HUES6 (cell line): Measurements from ENCODE around the gene IL1R1.
"Not testable (repeated sequence)": the region's sequence is repeated elsewhere in the genome, so short reads cannot be mapped to it uniquely, and the experiment has no call there.

Source experiments
- H3K27ac ChIP-seq: 2 replicates; pipeline ENCODE4 v1.7.0; 2013; ENCODE audit warnings: low read depth, mild to moderate bottlenecking, low read length, inconsistent platforms
- H3K27me3 ChIP-seq: 2 replicates; pipeline ENCODE4 v1.6.1; 2013; ENCODE audit warnings: low read length; ENCODE audit not compliant: control insufficient read depth, insufficient read depth
- H3K36me3 ChIP-seq: 2 replicates; pipeline ENCODE4 v1.6.1; 2013; ENCODE audit warnings: low read length; ENCODE audit not compliant: control insufficient read depth, insufficient read depth
- H3K4me1 ChIP-seq: 2 replicates; pipeline ENCODE4 v1.6.1; 2013; ENCODE audit warnings: low read length; ENCODE audit not compliant: control insufficient read depth, insufficient read depth
- H3K4me3 ChIP-seq: 2 replicates; pipeline ENCODE4 v1.5.1; 2013; ENCODE audit warnings: low read depth, low read length
- H3K9ac ChIP-seq: one replicate; pipeline ENCODE4 v1.6.1; 2013; ENCODE audit warnings: mild to moderate bottlenecking, low read length
- H3K9me3 ChIP-seq: 2 replicates; pipeline ENCODE4 v1.6.1; 2013; ENCODE audit warnings: low read depth, low read length; ENCODE audit not compliant: control insufficient read depth, insufficient read depth

The IL1R1 gene

DNA sequence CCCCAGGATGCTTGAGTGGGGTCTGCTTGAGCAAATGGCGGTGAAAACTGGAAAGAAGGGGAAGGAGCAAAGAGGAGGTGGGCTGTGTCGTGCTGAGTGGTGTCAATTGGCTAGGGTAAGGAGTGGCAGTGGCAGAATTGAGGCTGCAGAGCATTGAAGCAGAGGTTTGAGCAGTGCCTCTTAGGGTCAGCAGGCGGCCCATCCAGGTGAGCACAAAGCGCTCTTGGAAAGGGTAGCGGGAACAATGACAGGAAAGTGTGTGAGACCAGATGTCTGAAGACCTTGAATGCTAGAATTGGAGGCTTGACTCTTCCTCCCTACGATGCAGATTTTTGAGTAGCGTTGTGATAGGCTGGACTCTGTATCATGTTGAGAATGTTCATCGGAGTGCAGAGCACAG, 39.3 kb upstream of the IL1R1 start:
- no peak overlapping the region for H3K9ac ChIP-seq
- 0 out of 2 replicates have a peak, but pooled peaks cover 5% of the 10 kb centered on the region for H3K9me3 ChIP-seq
- H3K4me3 ChIP-seq, result no peak overlapping the region
- H3K27ac ChIP-seq, result no peak overlapping the region
- H3K27me3 ChIP-seq, result no peaks in the 10 kb centered on the region
- no peaks in the 10 kb centered on the region for H3K4me1 ChIP-seq
- no peaks in the 10 kb centered on the region for H3K36me3 ChIP-seq

DNA sequence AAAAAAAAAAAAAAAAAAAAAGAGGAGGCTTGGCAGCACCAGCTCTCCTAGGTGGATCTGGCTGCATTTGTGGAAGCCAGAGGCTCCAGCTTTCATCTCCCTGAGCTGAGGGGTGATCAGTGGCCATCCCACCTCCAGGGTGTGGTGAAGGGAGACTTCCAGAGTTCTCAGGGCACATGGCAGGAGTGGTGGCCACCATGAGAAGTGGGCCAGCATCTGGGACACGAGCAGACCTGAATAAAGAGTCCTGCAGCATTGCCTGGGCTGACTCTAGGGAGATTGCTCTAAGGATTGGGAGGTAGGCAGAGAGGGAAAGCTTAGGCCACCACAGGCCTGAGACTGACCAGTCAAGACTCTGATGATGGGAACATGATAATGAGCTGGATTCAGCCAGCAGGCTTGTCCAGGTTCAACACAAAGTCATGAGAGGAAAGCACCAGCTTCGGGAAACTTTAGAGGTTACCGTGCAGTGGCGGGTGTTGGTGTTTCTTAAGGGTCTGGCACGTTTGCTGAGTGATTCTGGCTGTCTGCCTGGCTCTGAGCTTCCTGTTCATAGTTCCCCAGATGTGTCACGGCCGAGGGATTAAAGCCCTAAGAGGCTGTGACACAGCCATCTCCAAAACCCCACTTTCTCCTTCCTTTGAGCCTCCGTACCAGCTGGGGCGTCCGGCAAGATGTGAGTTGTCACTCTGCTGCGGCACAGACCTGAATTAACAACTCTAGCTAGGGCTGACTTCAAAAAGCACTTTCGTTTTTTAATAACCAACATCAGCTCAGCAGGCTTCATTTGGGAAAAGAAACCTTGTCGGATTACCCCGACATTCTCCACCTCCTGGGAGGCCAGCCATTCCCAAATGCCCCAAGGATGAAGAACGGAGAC, 38.3 kb upstream of the IL1R1 start:
- Histone ChIP-seq H3K36me3 (no peaks in the 10 kb centered on the region), H3K27ac (no peak overlapping the region), H3K4me3 (no peak overlapping the region), H3K4me1 (no peaks in the 10 kb centered on the region), H3K9me3 (0 out of 2 replicates have a peak, but pooled peaks cover 5% of the 10 kb centered on the region), H3K27me3 (no peaks in the 10 kb centered on the region), H3K9ac (no peak overlapping the region)

DNA sequence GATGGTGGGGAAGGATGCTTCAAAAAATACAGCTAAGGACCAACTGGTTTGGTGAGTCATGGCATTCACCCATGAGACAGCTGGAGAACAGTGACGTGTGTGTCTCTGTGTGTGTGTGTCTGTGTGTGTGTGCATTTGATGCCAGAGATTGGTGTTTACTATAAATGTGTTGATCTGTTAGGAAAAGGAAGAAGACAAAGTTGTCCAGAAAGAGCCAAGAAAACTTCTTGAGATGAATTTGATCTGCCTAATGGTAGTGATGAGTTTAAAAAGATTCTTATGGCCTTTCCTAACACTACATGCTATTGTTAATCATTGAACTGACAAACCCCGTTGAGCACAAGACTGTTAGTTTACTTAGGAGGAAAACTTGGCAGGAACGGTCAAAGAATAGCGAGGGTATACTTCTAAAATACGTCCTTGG, 36.4 kb upstream of the IL1R1 start:
- Histone ChIP-seq H3K27ac (no peak overlapping the region), H3K36me3 (no peaks in the 10 kb centered on the region), H3K4me3 (no peak overlapping the region), H3K27me3 (no peaks in the 10 kb centered on the region), H3K9ac (no peak overlapping the region), H3K4me1 (no peaks in the 10 kb centered on the region), H3K9me3 (0 out of 2 replicates have a peak, but pooled peaks cover 5% of the 10 kb centered on the region)

DNA sequence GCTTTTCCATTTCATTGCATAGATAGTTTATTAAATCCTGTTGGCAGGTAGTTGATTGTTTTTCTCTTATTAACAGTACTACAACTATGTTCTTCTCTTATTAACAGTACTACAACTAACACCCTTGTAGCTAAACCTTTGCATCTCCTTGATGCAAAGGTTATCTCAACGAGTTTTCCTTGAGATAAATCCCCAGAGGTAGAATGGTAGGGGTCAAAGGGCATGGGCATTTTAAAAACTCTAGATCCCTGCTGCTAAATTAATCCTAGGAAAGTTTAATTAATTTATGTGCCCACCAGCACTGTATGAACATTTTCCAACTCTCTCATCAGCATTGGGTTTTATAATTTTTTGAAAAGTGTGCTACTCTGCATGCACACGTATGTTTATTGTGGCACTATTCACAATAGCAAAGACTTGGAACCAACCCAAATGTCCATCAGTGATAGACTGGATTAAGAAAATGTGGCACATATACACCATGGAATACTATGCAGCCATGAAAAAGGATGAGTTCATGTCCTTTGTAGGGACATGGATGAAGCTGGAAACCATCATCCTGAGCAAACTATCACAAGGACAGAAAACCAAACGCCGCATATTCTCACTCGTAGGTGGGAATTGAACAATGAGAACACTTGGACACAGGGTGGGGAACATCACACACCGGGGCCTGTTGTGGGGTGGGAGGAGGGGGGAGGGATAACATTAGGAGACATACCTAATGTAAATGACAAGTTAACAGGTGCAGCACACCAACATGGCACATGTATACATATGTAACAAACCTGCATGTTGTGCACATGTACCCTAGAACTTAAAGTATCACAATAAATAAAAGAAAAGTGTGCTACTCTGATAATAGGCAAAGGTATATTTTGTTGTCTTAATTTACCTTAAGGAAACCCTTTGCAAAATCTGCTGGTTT, 35.5 kb upstream of the IL1R1 start:
- H3K27me3 ChIP-seq, H3K9me3 ChIP-seq, H3K4me1 ChIP-seq, H3K36me3 ChIP-seq, H3K27ac ChIP-seq, H3K4me3 ChIP-seq, H3K9ac ChIP-seq: not testable (repeated sequence)

DNA sequence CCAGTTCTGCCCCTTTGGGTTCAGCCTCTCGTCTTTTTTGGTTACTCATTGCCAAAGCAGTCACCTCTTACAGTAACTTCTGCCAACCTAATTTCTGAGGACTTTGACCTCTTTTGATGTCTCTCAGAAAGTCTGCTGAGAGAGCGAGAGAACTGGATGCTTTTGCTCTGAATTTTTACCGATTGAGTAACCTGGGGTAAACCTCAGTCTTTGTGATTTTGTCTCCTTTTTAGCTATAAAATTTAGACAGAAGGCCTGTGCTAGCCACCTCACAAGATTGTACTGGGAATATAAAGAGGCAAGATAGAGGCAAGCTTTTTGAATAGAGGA, 34.8 kb upstream of the IL1R1 start:
- Histone ChIP-seq H3K9ac (no peak overlapping the region), H3K36me3 (no peaks in the 10 kb centered on the region), H3K9me3 (0 out of 2 replicates have a peak, but pooled peaks cover under 1% of the 10 kb centered on the region), H3K27ac (no peak overlapping the region), H3K27me3 (no peaks in the 10 kb centered on the region), H3K4me1 (peaks cover 11% of the 10 kb centered on the region), H3K4me3 (no peak overlapping the region)

DNA sequence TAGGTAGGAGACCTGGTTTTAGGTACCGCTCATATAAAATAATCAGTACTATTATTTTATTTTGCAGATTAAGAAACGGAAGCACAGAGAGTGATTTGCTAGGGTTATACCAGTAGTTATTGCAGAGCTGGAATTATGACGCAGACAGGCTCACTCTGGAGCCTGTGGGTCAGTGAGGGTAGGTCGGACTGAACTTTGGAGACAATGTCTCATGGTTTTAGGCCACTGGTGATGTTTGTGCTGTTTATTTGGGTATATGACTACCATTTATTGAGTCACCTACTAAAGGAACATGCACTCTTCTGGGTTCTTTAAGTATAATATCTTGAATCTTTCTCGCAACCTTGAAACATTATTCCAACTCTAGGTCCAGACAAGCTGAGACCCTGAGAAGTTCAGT, 33.5 kb upstream of the IL1R1 start:
- Histone ChIP-seq H3K4me3 (no peak overlapping the region), H3K27me3 (no peaks in the 10 kb centered on the region)

DNA sequence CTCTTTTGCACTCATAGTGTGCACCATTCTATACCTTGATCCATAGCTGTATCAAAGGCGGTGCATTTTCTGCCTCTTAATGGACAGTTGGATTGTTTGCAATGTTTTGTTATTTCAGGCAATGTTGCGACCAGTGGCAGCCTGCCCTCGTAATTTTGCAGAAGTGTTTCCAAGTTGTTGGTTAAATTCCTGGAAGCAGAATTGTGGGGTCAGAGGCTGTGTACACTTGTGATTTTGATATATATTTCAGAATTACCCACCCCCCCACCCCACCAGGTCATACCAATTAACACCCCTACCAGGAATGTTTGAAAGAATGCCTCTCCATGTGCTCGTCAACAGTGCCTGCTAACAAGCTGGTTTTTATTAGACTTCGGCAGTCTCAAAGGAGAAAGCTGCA, 32.4 kb upstream of the IL1R1 start:
- Histone ChIP-seq H3K9ac (no peak overlapping the region), H3K9me3 (no peaks in the 10 kb centered on the region), H3K4me3 (no peak overlapping the region), H3K27me3 (no peaks in the 10 kb centered on the region), H3K36me3 (no peaks in the 10 kb centered on the region), H3K27ac (no peak overlapping the region), H3K4me1 (peaks cover 11% of the 10 kb centered on the region)

More for the DNA sequence above, 33.5 kb upstream of the IL1R1 start:
- Histone ChIP-seq H3K9ac (no peak overlapping the region), H3K9me3 (no peaks in the 10 kb centered on the region), H3K27ac (no peak overlapping the region), H3K4me1 (peaks cover 11% of the 10 kb centered on the region), H3K36me3 (no peaks in the 10 kb centered on the region)

DNA sequence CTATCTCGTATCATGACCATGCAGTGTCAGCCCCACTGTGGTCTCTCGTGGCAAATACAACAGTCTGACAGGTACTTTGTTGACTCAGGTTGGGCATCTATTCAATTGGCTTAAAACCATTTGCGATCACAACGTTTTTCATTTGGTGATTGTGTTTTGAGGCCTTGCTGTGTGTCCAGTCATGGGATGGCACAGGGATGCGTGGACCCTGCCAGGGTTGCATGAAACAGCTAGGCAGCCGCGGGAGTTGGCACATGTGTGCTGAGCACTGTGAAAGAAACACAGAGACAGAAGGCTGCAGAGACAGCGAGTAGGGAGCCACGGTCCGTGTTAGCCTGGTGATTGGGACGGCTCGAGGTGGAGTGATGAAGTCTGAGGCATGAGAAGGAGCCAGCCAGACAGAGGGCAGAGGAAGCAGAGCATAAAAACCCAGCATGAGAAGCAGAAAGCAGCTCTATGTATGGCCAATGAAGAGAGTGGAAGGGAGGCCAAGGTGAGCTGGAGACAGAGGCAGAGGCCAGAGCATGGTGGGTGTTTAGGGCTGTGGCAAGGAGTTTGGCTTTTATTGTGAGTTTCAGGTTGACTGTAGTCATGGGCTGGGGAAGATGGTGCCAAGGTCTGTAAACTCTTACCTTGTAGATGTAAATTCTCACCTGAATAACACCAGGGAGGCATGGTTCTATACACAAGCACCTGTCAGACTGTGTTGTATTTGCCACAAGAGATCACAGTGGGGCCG, 31.8 kb upstream of the IL1R1 start:
- Histone ChIP-seq H3K4me3 (no peak overlapping the region), H3K27me3 (no peaks in the 10 kb centered on the region), H3K4me1 (peaks cover 11% of the 10 kb centered on the region), H3K9ac (no peak overlapping the region), H3K36me3 (no peaks in the 10 kb centered on the region), H3K27ac (no peak overlapping the region), H3K9me3 (no peaks in the 10 kb centered on the region)

DNA sequence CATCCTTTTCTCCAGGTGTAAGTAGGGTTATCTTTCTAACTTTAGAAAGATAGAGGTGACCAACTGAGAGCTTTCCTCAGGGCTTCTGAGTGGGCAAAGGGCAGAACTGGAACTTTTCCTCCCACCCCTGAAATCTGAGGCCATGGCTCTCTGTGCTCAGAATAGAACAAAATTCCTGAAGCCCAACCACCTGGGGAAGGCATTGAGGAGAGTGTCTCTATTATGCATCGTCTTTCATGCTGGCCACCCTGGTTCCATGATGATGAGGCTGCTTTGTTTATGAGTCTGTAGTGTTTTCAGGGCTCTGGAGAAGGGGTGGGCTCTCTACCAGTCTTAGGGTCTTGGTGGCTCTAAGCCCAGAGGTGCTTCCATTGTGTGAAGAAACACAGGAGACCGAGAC, 30.7 kb upstream of the IL1R1 start:
- no peaks in the 10 kb centered on the region for H3K9me3 ChIP-seq
- peaks cover 11% of the 10 kb centered on the region for H3K4me1 ChIP-seq
- H3K36me3 ChIP-seq, result no peaks in the 10 kb centered on the region
- H3K9ac ChIP-seq, result no peak overlapping the region
- H3K4me3 ChIP-seq, result no peak overlapping the region
- H3K27me3 ChIP-seq, result no peaks in the 10 kb centered on the region
- H3K27ac ChIP-seq, result no peak overlapping the region

DNA sequence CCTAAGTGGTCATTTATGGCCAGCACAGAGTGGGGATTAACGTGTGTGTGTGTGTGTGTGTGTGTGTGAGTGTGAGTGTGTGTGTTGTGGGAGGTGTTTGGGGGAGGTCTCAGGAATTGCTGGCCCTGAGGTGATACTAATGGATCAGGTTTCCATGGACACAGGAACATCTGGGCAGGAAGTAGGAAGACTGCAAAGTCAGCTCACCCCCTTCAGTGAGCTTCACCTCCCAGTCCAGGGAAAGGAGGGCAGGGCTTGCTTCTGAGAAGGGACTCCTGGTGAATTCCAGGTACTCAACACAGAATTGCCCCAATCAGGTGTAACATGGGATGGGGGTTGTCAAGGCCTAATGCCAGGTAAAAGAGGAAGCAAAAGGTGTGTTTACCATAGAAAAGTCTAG, 30.3 kb upstream of the IL1R1 start:
- Histone ChIP-seq H3K27me3 (no peaks in the 10 kb centered on the region), H3K27ac (no peak overlapping the region), H3K36me3 (no peaks in the 10 kb centered on the region), H3K9me3 (no peaks in the 10 kb centered on the region), H3K4me1 (peaks cover 11% of the 10 kb centered on the region), H3K9ac (no peak overlapping the region), H3K4me3 (no peak overlapping the region)
